ENCODE data around the gene NBPF15. TPM values are rescaled to one million over a fixed set of nuclear protein-coding genes. Genes with fewer than 3 reads are reported as not detected.
A peak's percentile ranks its signal among the peaks of the same experiment; 100 is the strongest.
"Not testable (repeated sequence)": the region's sequence is repeated elsewhere in the genome, so short reads cannot be mapped to it uniquely, and the experiment has no call there.

NBPF15 gene
- polyA plus RNA-seq, 2 donors: 7.3 to 16.2 TPM

DNA sequence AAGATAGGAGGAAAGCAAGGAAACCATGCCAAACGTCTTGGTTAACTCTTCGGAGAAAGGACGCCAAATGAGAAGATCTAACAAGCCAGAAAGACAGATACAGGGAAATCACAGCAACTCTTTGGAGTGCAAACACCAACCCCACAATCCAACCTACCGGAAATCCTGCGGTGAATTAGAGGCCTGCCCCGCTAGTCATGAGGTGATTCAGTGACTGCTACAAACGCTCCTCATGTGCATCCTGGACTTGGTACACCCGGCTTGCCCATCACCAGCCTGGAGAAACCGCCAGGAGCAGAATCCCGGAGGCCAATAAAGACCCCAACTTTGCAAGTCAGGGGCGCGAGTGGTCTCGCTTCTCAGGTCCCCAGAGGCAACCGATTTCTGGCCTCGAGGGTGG lies 783 bp downstream of the NBPF15 start:
- H3K9me3 ChIP-seq (ENCODE audit: control insufficient read depth in 2 of 2, insufficient read depth in 1 of 2, low read depth in 1 of 2, low read length in 1 of 2); H3K36me3 ChIP-seq (ENCODE audit: control insufficient read depth in 2 of 2, insufficient read depth in 2 of 2, low read length in 1 of 2); H3K27me3 ChIP-seq (ENCODE audit: control insufficient read depth in 1 of 2, insufficient read depth in 2 of 2, low read length in 2 of 2); H3K4me1 ChIP-seq (ENCODE audit: control insufficient read depth in 2 of 2, insufficient read depth in 2 of 2, low read length in 1 of 2): not testable (repeated sequence)
- peak overlapping the region; percentile 60 to 79 for H3K4me3 ChIP-seq (ENCODE audit: low read depth in 1 of 2, low read length in 2 of 2)
- H3K27ac ChIP-seq (ENCODE audit: low read depth in 2 of 2, low read length in 1 of 2): peak overlapping the region in 1 of 2 donors; percentile 55
- 0% methylated on average over 5 to 7 of the region's 15 CpGs for WGBS, 2 donors

DNA sequence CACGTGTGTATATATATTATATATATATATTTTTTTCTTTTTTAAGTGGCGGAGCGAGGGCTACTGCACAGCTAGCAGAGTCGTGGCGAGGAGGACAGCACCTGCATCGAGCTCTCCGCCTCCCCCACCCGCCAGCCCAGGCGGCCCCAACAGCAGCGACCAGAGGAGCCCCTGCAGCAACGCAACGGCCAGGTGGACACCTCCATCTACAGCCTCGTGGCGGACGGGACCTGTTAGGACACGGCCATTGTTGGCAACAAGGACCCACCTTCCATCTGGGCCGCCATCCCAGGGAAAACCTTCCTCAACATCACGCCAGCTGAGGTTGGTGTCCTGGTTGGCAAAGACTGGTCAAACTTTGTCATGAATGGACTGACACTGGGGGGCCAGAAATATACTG lies 19.1 kb downstream of the NBPF15 start:
- H3K9me3 ChIP-seq (ENCODE audit: control insufficient read depth in 2 of 2, insufficient read depth in 1 of 2, low read depth in 1 of 2, low read length in 1 of 2); H3K27ac ChIP-seq (ENCODE audit: low read depth in 2 of 2, low read length in 1 of 2); H3K4me3 ChIP-seq (ENCODE audit: low read depth in 1 of 2, low read length in 2 of 2); H3K4me1 ChIP-seq (ENCODE audit: control insufficient read depth in 2 of 2, insufficient read depth in 2 of 2, low read length in 1 of 2); H3K36me3 ChIP-seq (ENCODE audit: control insufficient read depth in 2 of 2, insufficient read depth in 2 of 2, low read length in 1 of 2); H3K27me3 ChIP-seq (ENCODE audit: control insufficient read depth in 1 of 2, insufficient read depth in 2 of 2, low read length in 2 of 2): not testable (repeated sequence)
- WGBS, 2 donors: 96 to 97% methylated on average over 18 of the region's 18 CpGs

DNA sequence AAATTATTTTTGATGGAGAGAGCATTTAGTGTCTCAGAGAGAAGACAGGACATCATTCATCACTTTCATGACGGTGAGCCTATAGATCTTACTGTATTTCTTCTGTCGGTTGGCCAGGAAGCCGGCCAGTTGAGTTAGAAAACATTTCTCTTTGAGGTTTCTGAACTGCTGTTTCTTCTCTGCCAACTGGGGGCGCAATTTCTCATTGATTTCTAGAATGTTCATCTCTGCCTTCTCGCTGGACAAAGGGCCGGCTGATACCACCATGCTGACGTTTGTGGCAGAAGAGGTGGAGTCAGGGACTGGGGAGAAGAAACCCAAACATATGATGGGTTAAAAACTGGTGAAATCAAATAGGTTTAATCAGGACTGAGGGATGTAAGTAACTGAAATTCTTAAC lies 21.7 kb downstream of the NBPF15 start:
- not testable (repeated sequence) for H3K4me3 ChIP-seq (ENCODE audit: low read depth in 1 of 2, low read length in 2 of 2); H3K27me3 ChIP-seq (ENCODE audit: control insufficient read depth in 1 of 2, insufficient read depth in 2 of 2, low read length in 2 of 2); H3K9me3 ChIP-seq (ENCODE audit: control insufficient read depth in 2 of 2, insufficient read depth in 1 of 2, low read depth in 1 of 2, low read length in 1 of 2); H3K36me3 ChIP-seq (ENCODE audit: control insufficient read depth in 2 of 2, insufficient read depth in 2 of 2, low read length in 1 of 2); H3K4me1 ChIP-seq (ENCODE audit: control insufficient read depth in 2 of 2, insufficient read depth in 2 of 2, low read length in 1 of 2); H3K27ac ChIP-seq (ENCODE audit: low read depth in 2 of 2, low read length in 1 of 2)
- 42 to 56% methylated on average over 3 to 6 of the region's 7 CpGs for WGBS, 2 donors

DNA sequence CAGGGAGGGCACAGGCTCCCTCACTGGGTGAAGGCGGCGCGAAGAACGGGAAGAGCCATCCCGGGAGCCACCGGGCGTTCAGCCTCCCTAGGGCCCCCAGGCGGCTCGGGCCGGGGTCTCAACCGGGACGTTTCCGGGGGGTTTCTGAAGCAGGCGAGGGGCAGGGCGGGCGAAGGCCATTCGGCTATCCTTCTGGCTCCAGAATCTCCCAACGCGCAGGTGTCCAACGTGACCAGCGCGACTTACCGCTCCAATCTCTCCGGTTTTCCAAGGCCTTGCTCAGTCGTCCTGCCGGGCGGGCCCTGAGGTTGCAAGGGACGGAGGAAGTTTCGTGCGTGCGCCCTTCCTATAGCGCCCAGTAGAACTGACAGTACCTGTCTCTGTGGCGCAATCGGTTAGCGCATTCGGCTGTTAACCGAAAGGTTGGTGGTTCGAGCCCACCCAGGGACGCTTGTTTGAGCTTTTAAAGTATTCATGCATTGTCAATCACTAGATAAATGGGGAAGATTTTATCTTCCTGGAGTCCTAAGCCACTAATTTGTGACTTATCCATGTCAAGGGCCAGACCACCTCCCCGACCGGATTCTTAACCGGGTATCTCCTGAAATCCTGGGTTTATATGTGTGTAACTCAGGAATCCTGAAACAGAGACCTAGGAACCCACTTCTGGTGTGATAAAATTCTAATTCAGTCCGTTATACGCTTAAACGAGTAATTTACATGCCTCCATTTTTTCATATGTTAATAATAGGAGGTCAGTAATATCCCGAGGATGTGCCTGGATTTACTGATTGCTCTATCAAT lies 42.4 kb downstream of the NBPF15 start:
- WGBS, 2 donors: 5 to 7% methylated on average over 37 to 44 of the region's 46 CpGs
- Histone ChIP-seq H3K4me3 (ENCODE audit: low read depth in 1 of 2, low read length in 2 of 2) (peak overlapping the region; percentile 41 to 52), H3K27ac (ENCODE audit: low read depth in 2 of 2, low read length in 1 of 2) (peak overlapping the region in 1 of 2 donors; percentile 65)
- H3K27me3 ChIP-seq (ENCODE audit: control insufficient read depth in 1 of 2, insufficient read depth in 2 of 2, low read length in 2 of 2); H3K9me3 ChIP-seq (ENCODE audit: control insufficient read depth in 2 of 2, insufficient read depth in 1 of 2, low read depth in 1 of 2, low read length in 1 of 2); H3K4me1 ChIP-seq (ENCODE audit: control insufficient read depth in 2 of 2, insufficient read depth in 2 of 2, low read length in 1 of 2); H3K36me3 ChIP-seq (ENCODE audit: control insufficient read depth in 2 of 2, insufficient read depth in 2 of 2, low read length in 1 of 2): not testable (repeated sequence)

DNA sequence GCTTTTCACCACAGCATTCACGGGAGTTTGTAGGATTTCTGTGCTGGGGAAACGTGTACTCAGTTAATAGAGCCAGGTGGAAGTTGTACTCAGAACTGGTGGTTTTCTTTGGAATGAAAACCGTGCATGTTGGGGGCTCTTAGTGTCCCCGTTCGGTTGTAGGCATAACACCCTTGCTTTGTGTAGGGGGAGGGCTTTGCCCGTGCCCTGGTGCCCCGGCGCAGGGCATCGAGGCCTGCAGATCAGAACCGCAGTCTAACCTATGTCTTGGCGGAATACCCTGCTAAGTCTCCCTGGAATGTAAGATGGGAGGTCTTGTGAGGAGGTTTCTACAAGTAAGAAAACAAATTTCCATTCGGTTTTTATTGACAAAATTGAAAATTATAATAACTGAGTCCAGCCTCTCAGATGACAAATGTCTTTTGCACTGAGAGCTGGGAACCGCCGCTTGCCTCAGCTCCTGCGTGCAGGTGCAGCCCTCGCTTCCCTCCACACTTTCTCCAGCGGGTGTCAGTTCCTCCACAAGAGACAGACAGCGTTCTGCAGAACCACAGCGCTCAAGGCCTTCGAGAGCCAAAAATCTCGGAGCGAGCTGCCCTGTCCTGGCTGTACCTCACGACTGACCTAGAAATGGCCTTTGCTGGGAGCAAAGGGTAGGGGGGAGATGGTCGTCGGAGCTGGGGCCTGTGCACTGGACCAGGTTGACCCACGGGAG lies 47.9 kb downstream of the NBPF15 start:
- not testable (repeated sequence) for H3K9me3 ChIP-seq (ENCODE audit: control insufficient read depth in 2 of 2, insufficient read depth in 1 of 2, low read depth in 1 of 2, low read length in 1 of 2); H3K36me3 ChIP-seq (ENCODE audit: control insufficient read depth in 2 of 2, insufficient read depth in 2 of 2, low read length in 1 of 2); H3K4me1 ChIP-seq (ENCODE audit: control insufficient read depth in 2 of 2, insufficient read depth in 2 of 2, low read length in 1 of 2); H3K27me3 ChIP-seq (ENCODE audit: control insufficient read depth in 1 of 2, insufficient read depth in 2 of 2, low read length in 2 of 2)
- peak overlapping the region in 1 of 2 donors; percentile 80 for H3K27ac ChIP-seq (ENCODE audit: low read depth in 2 of 2, low read length in 1 of 2)
- 59 to 61% methylated on average over 13 to 19 of the region's 26 CpGs for WGBS, 2 donors
- peak overlapping the region; percentile 34 to 55 for H3K4me3 ChIP-seq (ENCODE audit: low read depth in 1 of 2, low read length in 2 of 2)

DNA sequence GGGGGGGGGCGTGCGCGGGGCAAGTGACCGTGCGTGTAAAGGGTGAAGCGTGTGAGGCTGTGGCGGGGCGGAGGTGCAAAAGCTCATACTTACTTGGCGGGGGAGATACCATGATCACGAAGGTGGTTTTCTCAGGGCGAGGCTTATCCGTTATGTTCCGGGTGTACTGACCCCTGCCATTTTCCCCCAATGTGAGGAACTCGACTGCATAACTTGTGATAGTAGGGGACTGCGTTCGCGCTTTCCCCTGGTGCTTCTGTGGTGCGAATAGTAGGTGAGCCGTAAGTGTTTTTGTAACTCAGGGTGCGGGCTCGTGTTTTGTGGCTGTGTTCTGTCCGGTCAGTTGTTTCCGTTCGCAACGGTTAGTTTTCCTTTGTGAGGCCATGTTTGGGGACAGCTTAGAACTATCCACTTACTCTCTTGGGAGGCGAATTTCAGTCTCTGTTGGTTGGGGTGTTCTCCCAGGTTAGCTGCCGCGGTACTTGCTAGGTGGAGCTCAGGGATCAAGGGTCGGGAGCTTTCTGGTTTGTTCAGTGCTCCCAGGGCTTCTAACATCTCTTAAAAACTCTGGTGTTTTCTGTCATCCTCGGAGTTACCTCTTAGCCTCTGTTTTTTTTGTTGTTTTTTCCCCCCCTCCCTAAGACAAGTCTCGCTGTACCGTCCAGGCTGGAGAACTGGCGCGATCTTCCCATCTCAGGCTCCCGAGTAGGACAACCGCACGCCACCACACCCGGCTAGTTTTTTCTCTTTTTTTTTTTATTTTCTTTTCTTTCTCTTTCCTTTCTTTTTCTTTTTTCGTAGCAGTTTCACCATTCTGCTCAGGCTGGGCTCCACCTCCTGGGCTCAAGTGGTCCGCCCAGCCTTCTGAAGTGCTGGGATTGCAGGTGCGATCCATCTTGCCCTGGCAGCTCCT lies 48.7 kb downstream of the NBPF15 start:
- H3K9me3 ChIP-seq (ENCODE audit: control insufficient read depth in 2 of 2, insufficient read depth in 1 of 2, low read depth in 1 of 2, low read length in 1 of 2); H3K27me3 ChIP-seq (ENCODE audit: control insufficient read depth in 1 of 2, insufficient read depth in 2 of 2, low read length in 2 of 2); H3K4me1 ChIP-seq (ENCODE audit: control insufficient read depth in 2 of 2, insufficient read depth in 2 of 2, low read length in 1 of 2); H3K36me3 ChIP-seq (ENCODE audit: control insufficient read depth in 2 of 2, insufficient read depth in 2 of 2, low read length in 1 of 2): not testable (repeated sequence)
- Histone ChIP-seq H3K4me3 (ENCODE audit: low read depth in 1 of 2, low read length in 2 of 2) (peak overlapping the region; percentile 53 to 55), H3K27ac (ENCODE audit: low read depth in 2 of 2, low read length in 1 of 2) (peak overlapping the region; percentile 80 to 94)
- 2% methylated on average over 34 to 41 of the region's 41 CpGs for WGBS, 2 donors

DNA sequence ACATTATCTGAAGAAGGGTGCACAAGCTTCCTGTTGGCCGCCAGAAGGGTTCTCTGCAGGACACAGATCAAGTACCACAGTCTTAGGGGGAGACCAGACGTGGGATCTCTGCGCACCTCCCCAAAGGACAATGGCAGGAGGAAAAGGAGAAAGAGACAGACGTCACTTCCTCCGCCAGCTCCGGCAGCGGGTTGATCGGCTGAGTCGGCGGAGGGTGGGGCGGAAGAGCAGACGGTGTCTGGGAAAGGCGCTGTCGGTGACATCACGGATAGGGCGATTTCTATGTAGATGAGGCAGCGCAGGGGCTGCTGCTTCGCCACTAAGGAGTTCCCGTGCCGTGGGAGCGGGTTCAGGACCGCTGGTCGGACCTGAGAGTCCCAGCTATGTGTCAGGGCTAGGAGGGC lies 49.4 kb downstream of the NBPF15 start:
- Histone ChIP-seq H3K4me3 (ENCODE audit: low read depth in 1 of 2, low read length in 2 of 2) (peak overlapping the region in 1 of 2 donors; percentile 55), H3K27ac (ENCODE audit: low read depth in 2 of 2, low read length in 1 of 2) (peak overlapping the region; percentile 42)
- H3K27me3 ChIP-seq (ENCODE audit: control insufficient read depth in 1 of 2, insufficient read depth in 2 of 2, low read length in 2 of 2); H3K36me3 ChIP-seq (ENCODE audit: control insufficient read depth in 2 of 2, insufficient read depth in 2 of 2, low read length in 1 of 2); H3K4me1 ChIP-seq (ENCODE audit: control insufficient read depth in 2 of 2, insufficient read depth in 2 of 2, low read length in 1 of 2); H3K9me3 ChIP-seq (ENCODE audit: control insufficient read depth in 2 of 2, insufficient read depth in 1 of 2, low read depth in 1 of 2, low read length in 1 of 2): not testable (repeated sequence)
- 1% methylated on average over 16 to 21 of the region's 23 CpGs for WGBS, 2 donors

DNA sequence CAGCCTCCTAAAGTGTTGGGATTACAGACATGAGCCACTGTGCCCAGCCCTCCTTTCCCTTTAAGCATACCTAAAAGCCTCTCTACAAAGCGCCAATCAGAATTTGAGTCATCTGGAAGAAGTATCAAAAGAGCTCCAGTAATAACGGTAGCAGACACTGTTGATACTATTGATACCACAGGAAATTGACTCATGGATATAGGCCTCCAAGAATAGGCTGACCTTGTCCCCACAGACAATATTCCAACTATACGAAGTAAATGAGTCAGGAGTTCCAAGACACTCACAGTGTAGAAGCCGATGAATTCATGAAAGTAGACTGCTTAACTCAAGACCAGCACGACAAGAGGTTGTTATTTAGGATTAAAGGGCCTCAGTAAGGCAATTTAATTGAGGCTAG lies 58.7 kb downstream of the NBPF15 start:
- H3K27me3 ChIP-seq (ENCODE audit: control insufficient read depth in 1 of 2, insufficient read depth in 2 of 2, low read length in 2 of 2); H3K27ac ChIP-seq (ENCODE audit: low read depth in 2 of 2, low read length in 1 of 2); H3K4me3 ChIP-seq (ENCODE audit: low read depth in 1 of 2, low read length in 2 of 2); H3K4me1 ChIP-seq (ENCODE audit: control insufficient read depth in 2 of 2, insufficient read depth in 2 of 2, low read length in 1 of 2); H3K36me3 ChIP-seq (ENCODE audit: control insufficient read depth in 2 of 2, insufficient read depth in 2 of 2, low read length in 1 of 2); H3K9me3 ChIP-seq (ENCODE audit: control insufficient read depth in 2 of 2, insufficient read depth in 1 of 2, low read depth in 1 of 2, low read length in 1 of 2): not testable (repeated sequence)
- 58 to 66% methylated on average over 4 to 5 of the region's 5 CpGs for WGBS, 2 donors

DNA sequence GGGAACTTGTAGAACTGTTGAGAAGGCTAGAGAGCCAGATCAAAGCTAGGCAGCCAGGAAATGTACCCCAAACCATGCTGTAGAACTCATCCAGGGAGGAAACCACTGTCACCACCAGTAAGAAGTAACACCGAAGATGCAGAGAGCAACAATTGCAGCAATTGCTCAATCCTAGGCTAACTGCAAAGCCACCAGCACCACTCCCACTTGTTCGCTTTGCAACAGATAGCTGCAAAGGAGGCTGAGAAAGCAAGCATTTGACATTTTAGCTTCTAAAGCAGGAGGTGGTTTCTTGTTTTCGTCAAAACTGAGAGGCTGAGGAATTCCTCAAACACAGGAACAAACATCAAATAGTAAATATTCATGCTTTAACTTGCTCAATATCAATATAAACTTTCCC lies 89.8 kb downstream of the NBPF15 start:
- WGBS, 2 donors: no CpG with 5 or more reads among the region's 3 CpGs
- H3K4me3 ChIP-seq (ENCODE audit: low read depth in 1 of 2, low read length in 2 of 2); H3K9me3 ChIP-seq (ENCODE audit: control insufficient read depth in 2 of 2, insufficient read depth in 1 of 2, low read depth in 1 of 2, low read length in 1 of 2); H3K36me3 ChIP-seq (ENCODE audit: control insufficient read depth in 2 of 2, insufficient read depth in 2 of 2, low read length in 1 of 2); H3K27me3 ChIP-seq (ENCODE audit: control insufficient read depth in 1 of 2, insufficient read depth in 2 of 2, low read length in 2 of 2); H3K27ac ChIP-seq (ENCODE audit: low read depth in 2 of 2, low read length in 1 of 2); H3K4me1 ChIP-seq (ENCODE audit: control insufficient read depth in 2 of 2, insufficient read depth in 2 of 2, low read length in 1 of 2): not testable (repeated sequence)

Data from esophagus (tissue), 2 donors.